Adrenal gland (tissue), 12 donors: ENCODE data around the gene DLG2. TPM values are rescaled to one million over a fixed set of nuclear protein-coding genes. Genes with fewer than 3 reads are reported as not detected.

Experiments used
- DNase-seq, 7 donors: peaks; one replicate each; pipeline ENCODE4 v3.0.0-alpha.2; 2019 to 2020
- H3K27ac ChIP-seq, 5 donors: fragments of 200-600 bp; sonication (generic) in 4 of 5; 1 replicate in 3 of 5; 2 replicates in 2 of 5; pipeline versions ENCODE4 v1.5.1 to v1.8.0; 2016 to 2020; ENCODE audit warnings: mild to moderate bottlenecking in 1 of 5
- H3K27me3 ChIP-seq: fragments of 200-600 bp; 2 replicates; pipeline ENCODE4 v1.8.0; 2021
- H3K36me3 ChIP-seq, 2 donors: fragments of 200-600 bp; replicated peaks in 1 of 2; 1 replicate in 1 of 2; 2 replicates in 1 of 2; pipeline versions ENCODE4 v1.5.1 to v1.8.0; 2018 to 2022
- H3K4me1 ChIP-seq, 2 donors: fragments of 200-600 bp; replicated peaks in 1 of 2; 1 replicate in 1 of 2; 2 replicates in 1 of 2; pipeline versions ENCODE4 v1.5.1 to v1.8.0; 2018 to 2021
- H3K4me3 ChIP-seq, 4 donors: fragments of 200-600 bp; sonication (generic) in 3 of 4; one replicate each; pipeline ENCODE4 v1.5.1; 2016 to 2018
- H3K9me3 ChIP-seq, 3 donors: fragments of 200-600 bp; sonication (generic) in 1 of 3; replicated peaks in 1 of 3; 1 replicate in 2 of 3; 2 replicates in 1 of 3; pipeline versions ENCODE4 v1.5.1 to v1.8.0; 2016 to 2021
- CTCF ChIP-seq, 6 experiments: fragments of 450-650 bp in 4 of 6; fragments of 200-600 bp in 2 of 6; sonication (generic) in 1 of 6; IDR thresholded peaks; 1 replicate in 5 of 6; 2 replicates in 1 of 6; pipeline versions ENCODE4 v1.5.1 to v1.8.0; 2016 to 2021; ENCODE audit warnings: antibody characterized with exemption in 6 of 6, mild to moderate bottlenecking in 2 of 6, moderate library complexity in 1 of 6
- POLR2A ChIP-seq, 2 donors: fragments of 450-650 bp; IDR thresholded peaks; one replicate each; pipeline ENCODE4 v1.6.1; 2017; ENCODE audit warnings: antibody characterized with exemption in 2 of 2, mild to moderate bottlenecking in 2 of 2, moderate library complexity in 1 of 2
- WGBS, 4 donors: extraction: QIAGEN DNeasy Blood & Tissue Kit in 2 of 4; methylation state at CpG; one replicate each; pipeline versions ENCODE4 v1.1.5 to v1.1.7; 2013 to 2017; 5-methylcytosine and 5-hydroxymethylcytosine counted together
- intact Hi-C, 2 donors: fragments of 100-400 bp; cut with DNase I; formaldehyde crosslinking; loops; one replicate each; pipeline versions ENCODE4 v1.14.1 to v1.15.0; 2022 to 2023
- polyA plus RNA-seq, 3 donors: library from polyadenylated mRNA; stranded (reverse); fragments of 200-250 nt in 2 of 3; fragments of 350-450 nt in 1 of 3; fragmentation: Illumina TruSeq in 1 of 3; extraction: RNeasy Lipid Tissue Mini Kit (QIAGEN cat#74804) in 1 of 3; gene quantifications; one replicate each; pipeline ENCODE4 v1.2.3, GENCODE V29; 2013 to 2014
- total RNA-seq, 9 donors: library from RNA; depleted of rRNA in 4 of 9; stranded (reverse); fragments of >200 nt in 4 of 9; fragments of 120-200 nt in 1 of 9; fragmentation: NEBNext Ultra II Directional in 1 of 9; extraction: Animal tissue kit (Norgen Biotek cat#: 25700) in 1 of 9; gene quantifications; one replicate each; pipeline versions ENCODE4 v1.1.0 to v1.2.4, GENCODE V29; 2013 to 2023
- donor health status: healthy with polysubstance abuse.
- donor health status: Bipolar disorder and iron deficiency.
- donor health status: DM: yes; HTN: yes; CAD: no.
- donor health status: DM: no; HTN: no; CAD: no.
- donor health status: DM: no; HTN: no; CAD: no.
- donor health status: DM: yes; HTN: yes; CAD: no.

The DLG2 gene
- total and polyA plus RNA-seq, 12 donors: 8.3 to 101 (median 37.5) TPM

- Histone ChIP-seq H3K36me3 (no peaks in the 10 kb centered on the region), H3K27ac (no peak overlapping the region), H3K9me3 (no peaks in the 10 kb centered on the region), H3K27me3 (no peaks in the 10 kb centered on the region), H3K4me1 (no peaks in the 10 kb centered on the region), H3K4me3 (no peak overlapping the region)
- TF ChIP-seq POLR2A (IDR thresholded peaks at IDR 0.05) (no peak), CTCF (IDR thresholded peaks at IDR 0.05) (no peak)
- intact Hi-C loops: no loop called here
- DNase-seq: no peak
- WGBS, 4 donors: 71 to 87% (median 77%) methylated on average over 1 of the region's 1 CpG
Measured at GRCh38 chr11:85137597-85137996, 489.5 kb downstream of the DLG2 start.

DNA sequence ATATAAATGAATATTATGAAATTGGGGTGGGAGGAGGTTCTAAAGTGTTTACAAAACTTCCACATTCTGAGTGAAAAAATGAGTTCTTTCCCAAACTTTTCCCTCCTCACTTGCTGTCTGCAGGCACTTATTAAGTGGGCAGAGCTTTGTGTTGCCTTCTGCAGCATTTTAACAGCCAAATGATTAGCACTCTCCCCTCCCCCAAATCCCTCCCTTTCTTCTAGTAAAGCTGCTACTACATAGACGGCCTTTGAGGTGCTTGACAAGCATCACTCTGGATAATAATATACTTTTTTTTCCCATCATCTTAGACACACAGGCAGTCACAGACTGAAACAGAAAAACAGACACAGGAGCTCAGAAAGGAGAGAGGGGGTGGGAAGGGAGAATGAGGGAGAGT lies 493.5 kb downstream of the DLG2 start:
- DNase-seq: no peak
- TF ChIP-seq POLR2A (IDR thresholded peaks at IDR 0.05): no peak
- TF ChIP-seq CTCF (IDR thresholded peaks at IDR 0.05): no peak
- H3K27me3 ChIP-seq: no peaks in the 10 kb centered on the region
- no peaks in the 10 kb centered on the region for H3K9me3 ChIP-seq
- no peaks in the 10 kb centered on the region for H3K36me3 ChIP-seq
- no peaks in the 10 kb centered on the region for H3K4me1 ChIP-seq
- intact Hi-C loops: no loop called here
- whole genome bisulfite sequencing, 4 donors: 38 to 61% (median 54%) methylated on average over 1 of the region's 1 CpG
- H3K4me3 ChIP-seq: no peak overlapping the region
- H3K27ac ChIP-seq: no peak overlapping the region

- Histone ChIP-seq H3K9me3 (no peaks in the 10 kb centered on the region), H3K27ac (no peak overlapping the region), H3K4me1 (no peaks in the 10 kb centered on the region), H3K4me3 (no peak overlapping the region), H3K36me3 (no peaks in the 10 kb centered on the region), H3K27me3 (no peaks in the 10 kb centered on the region)
- 25 to 36% (median 28%) methylated on average over 11 to 15 of the region's 15 CpGs for WGBS, 4 donors
- no peak for TF ChIP-seq POLR2A (IDR thresholded peaks at IDR 0.05)
- TF ChIP-seq CTCF (IDR thresholded peaks at IDR 0.05): no peak
- DNase-seq: peak in 1 of 7 donors; percentile 10
- intact Hi-C loops: no loop called here
Measured at GRCh38 chr11:85132851-85133585, 494.1 kb downstream of the DLG2 start.

DNA sequence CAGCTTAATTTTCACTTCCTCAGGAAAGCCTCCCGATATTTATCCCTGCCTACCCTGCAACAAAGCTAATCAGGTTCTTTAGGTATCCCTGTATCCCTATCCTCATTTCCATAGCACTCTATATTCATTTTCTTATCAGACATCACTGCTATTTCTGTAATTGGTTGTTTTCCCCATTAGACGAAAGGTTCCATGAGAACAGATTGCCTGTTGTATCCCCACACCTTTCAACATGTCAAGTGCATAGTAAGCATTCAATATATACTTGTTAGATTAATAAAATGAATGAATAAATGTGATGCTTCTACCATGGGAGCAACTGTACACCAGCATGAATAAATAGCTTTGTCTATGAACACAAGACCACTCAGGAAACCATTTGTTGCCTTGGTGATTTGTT lies 499.8 kb downstream of the DLG2 start:
- no peak for TF ChIP-seq CTCF (IDR thresholded peaks at IDR 0.05)
- TF ChIP-seq POLR2A (IDR thresholded peaks at IDR 0.05): no peak
- no peak overlapping the region for H3K27ac ChIP-seq
- WGBS, 4 donors: 56 to 63% (median 60%) methylated on average over 2 of the region's 2 CpGs
- no peaks in the 10 kb centered on the region for H3K36me3 ChIP-seq
- H3K4me1 ChIP-seq: no peaks in the 10 kb centered on the region
- DNase-seq: no peak
- H3K9me3 ChIP-seq: no peaks in the 10 kb centered on the region
- intact Hi-C loops: no loop called here
- no peaks in the 10 kb centered on the region for H3K27me3 ChIP-seq
- no peak overlapping the region for H3K4me3 ChIP-seq
